GM13977 (cell line): ENCODE data around the gene ARL4A.
A peak's percentile ranks its signal among the peaks of the same experiment; 100 is the strongest.
"Not testable (repeated sequence)": the region's sequence is repeated elsewhere in the genome, so short reads cannot be mapped to it uniquely, and the experiment has no call there.

Source experiments
- DNase-seq: peaks from one replicate; pipeline ENCODE4 v3.0.0; 2012; ENCODE audit warnings: low spot score
- in situ Hi-C: fragments of 300-500 bp; cut with MboI; formaldehyde crosslinking; loops from one replicate; pipeline ENCODE4 v1.12.0; 2022; ENCODE audit warnings: low sequenced_read_pairs, low pct_unique_long_range_greater_than_20kb, mixed read lengths, inconsistent platforms; ENCODE audit not compliant: unreplicated experiment
- TF ChIP-seq, protein P1 (sequence below): IDR thresholded peaks from 2 replicates; pipeline ENCODE4 v1.5.1; 2012; ENCODE audit warnings: mild to moderate bottlenecking, control low read depth; ENCODE audit not compliant: insufficient read depth; ENCODE audit errors: extremely low read depth, missing control alignments

ARL4A gene

DNA sequence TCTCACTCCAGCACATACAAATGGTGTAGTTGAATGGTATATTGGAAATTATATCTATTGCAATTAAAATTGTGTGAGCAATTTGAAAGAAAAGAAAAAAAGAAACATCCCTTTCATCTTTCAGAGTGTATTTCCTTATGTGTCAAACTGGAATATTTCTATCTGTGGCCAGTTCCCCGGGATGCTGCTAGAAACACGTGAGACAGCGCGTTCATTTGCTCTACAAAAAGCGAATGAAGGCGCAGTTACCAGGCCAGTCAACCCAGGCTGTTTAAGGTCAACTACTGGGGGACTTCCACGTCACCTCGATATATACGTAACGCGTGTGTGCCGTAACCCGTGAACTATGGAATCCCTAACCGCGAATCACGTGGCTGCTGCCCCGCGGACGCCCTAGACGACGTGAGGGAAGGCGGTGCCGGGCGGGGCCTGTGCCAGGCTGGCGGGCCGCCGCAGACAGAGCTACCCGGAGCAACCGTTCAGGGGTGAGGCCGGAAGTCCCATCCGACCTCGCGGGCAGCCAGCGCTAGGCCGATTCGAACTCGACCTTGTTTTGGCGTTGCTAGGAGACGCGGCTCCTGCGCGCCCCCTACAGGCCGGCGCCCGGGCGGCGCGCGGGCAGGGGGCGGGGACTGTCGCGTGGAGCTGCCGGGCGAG lies 1.1 kb upstream of the ARL4A start:
- in situ Hi-C loops = no loop called here
- TF ChIP-seq, protein P1, sequence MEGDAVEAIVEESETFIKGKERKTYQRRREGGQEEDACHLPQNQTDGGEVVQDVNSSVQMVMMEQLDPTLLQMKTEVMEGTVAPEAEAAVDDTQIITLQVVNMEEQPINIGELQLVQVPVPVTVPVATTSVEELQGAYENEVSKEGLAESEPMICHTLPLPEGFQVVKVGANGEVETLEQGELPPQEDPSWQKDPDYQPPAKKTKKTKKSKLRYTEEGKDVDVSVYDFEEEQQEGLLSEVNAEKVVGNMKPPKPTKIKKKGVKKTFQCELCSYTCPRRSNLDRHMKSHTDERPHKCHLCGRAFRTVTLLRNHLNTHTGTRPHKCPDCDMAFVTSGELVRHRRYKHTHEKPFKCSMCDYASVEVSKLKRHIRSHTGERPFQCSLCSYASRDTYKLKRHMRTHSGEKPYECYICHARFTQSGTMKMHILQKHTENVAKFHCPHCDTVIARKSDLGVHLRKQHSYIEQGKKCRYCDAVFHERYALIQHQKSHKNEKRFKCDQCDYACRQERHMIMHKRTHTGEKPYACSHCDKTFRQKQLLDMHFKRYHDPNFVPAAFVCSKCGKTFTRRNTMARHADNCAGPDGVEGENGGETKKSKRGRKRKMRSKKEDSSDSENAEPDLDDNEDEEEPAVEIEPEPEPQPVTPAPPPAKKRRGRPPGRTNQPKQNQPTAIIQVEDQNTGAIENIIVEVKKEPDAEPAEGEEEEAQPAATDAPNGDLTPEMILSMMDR = peak; percentile 95
- peak; percentile 90 for DNase-seq

DNA sequence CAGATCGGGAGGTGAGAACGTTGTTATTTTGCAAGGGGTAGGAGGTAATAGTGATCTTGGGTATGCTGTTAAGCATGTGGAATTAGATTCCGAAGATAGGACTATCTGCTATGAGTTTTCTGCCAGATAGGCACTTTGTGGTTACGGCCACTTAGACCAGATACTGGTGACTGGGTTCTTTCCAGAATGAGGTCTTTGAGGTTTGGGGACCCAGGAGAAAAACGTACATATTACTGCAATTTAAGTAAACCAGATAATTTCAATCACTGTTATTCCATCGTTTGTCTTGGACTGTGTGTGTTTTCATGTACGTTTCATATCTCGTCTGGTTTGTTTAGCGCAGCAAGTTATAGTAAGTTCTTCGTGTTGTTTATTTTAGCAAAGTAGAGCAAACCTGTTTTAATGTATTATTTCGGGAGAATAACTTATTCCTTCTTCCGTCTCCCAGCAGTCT lies 312 bp downstream of the ARL4A start:
- TF ChIP-seq, protein P1 = no peak
- in situ Hi-C loops = no loop called here
- DNase-seq = no peak

DNA sequence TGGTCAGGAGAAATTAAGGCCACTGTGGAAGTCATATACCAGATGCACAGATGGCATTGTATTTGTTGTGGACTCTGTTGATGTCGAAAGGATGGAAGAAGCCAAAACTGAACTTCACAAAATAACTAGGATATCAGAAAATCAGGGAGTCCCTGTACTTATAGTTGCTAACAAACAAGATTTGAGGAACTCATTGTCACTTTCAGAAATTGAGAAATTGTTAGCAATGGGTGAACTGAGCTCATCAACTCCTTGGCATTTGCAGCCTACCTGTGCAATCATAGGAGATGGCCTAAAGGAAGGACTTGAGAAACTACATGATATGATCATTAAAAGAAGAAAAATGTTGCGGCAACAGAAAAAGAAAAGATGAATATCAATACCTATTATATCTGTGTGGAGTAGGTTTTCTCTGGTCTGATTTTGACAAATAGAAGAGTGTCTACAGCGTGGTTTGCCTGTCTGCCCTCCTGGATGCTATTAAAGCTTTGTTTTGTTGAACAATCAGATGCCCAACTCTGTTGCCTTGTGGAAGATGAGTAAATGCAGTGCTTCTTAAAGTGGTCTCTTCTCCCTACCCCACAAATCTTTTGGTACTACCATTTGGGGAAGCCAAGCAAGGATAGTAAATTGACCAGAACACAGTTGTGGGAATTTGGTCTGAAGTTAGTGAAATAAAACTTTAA lies 1.2 kb downstream of the ARL4A start:
- DNase-seq, in situ Hi-C loops: not testable (repeated sequence)

DNA sequence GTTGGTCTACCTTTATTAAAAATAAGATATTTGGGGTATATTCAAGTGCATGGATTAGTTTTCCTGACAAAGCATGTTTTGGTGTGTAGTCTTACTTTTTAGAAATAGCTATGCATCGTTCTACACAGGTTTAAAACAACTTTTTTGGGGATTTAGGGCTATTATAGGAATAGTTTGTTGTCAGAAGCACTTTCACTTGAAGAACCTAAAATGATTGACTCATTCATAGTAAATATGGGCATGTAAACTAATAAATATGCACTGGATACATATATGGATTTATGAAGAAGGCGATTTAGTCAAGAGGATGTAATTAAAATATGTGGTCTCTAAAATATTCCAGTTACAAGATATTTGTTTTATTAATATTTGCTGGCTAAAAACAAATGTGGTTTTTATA lies 2.0 kb downstream of the ARL4A start:
- TF ChIP-seq, protein P1 = no peak
- no peak for DNase-seq
- in situ Hi-C loops = no loop called here

DNA sequence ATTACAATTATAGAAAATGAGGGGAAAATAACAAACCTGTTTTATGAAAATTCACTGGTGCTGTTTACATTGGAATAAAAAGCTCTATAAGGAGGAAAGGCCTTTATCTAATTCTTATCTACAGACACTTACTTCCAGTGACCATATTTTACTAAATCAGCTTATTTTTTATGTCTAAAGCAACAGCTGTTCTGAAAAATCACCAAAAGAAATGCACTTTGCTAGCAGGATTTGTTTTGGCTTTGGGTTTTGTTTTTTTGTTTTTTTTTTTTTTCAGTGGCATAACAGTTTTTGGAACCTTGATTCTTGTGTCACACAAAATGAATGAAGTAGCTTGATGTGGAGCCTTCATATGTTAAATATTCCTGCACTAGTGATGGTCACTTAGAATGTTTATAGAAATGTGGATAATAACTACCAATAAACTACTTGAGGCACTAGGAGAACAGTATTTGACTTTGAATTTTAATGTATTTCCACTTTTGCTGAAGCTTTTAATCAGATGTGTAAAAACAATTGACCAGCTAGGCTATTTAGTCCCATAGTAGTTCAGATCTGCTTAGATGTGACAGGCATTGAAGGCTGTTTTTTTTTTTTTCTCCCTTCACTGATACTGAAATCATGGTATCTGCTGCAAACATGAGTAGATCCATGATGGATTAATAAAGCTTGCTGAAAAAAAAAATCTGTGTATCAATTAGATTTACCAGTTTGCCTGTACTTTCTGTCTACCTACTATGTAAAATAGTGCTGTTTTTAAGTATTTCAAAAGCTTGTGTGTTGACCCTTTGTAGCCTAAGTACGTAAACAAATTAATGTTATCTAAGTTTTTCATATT lies 2.8 kb downstream of the ARL4A start:
- no peak for DNase-seq
- TF ChIP-seq, protein P1 = no peak
- in situ Hi-C loops = no loop called here

DNA sequence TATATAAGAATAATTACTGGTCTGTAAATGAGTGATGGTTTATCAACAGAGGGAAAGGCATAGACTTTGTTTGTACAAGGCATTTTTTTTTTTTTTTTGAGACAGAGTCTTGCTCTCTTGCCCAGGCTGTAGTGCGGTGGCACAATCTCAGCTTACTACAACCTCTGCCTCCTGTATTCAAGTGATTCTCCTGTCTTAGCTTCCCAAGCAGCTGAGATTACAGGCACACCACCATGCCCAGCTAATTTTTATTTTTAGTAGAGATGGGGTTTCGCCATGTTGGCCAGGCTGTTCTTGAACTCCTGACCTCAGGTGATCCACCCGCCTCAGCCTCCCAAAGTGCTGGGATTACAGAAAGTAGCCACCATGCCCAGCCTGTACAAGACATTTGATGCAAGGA lies 4.0 kb downstream of the ARL4A start:
- DNase-seq, in situ Hi-C loops: not testable (repeated sequence)

DNA sequence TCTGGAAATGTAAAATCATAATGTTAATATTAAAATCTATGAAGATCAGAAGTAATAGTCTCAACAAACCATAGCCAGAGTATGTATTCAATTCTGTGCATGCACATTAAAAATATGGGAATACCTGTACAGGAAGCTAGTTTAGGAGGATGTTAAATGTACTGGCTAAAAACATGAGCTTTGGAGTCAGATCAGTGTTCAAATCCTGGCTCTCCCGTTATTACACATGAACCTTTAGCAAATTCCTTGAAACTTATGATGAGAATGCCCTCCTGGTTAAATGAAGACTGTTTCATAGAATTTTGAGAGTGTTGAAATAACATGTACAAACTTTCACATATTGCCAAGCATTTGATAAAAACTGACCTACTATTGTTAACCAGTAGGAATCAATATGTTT lies 4.6 kb downstream of the ARL4A start:
- in situ Hi-C loops = no loop called here
- TF ChIP-seq, protein P1 = no peak
- DNase-seq = no peak
